Tibial artery (tissue), 4 donors: Measurements from ENCODE around the gene GATAD2B.

Source experiments
- DNase-seq, 2 donors: peaks; one replicate each; pipeline ENCODE4 v3.0.0-alpha.2; 2019
- H3K27ac ChIP-seq, 2 donors: fragments of 200-600 bp; sonication (generic) in 1 of 2; 1 replicate in 1 of 2; 2 replicates in 1 of 2; pipeline ENCODE4 v1.5.1; 2018 to 2019; ENCODE audit warnings: mild to moderate bottlenecking in 1 of 2
- H3K27me3 ChIP-seq, 2 donors: fragments of 200-600 bp; sonication (generic) in 1 of 2; one replicate each; pipeline versions ENCODE4 v1.5.1 to v1.6.0; 2016 to 2019
- H3K36me3 ChIP-seq, 3 donors: fragments of 200-600 bp; sonication (generic) in 2 of 3; one replicate each; pipeline ENCODE4 v1.5.1; 2016 to 2019; ENCODE audit warnings: mild to moderate bottlenecking in 2 of 3
- H3K4me1 ChIP-seq, 4 donors: fragments of 200-600 bp; sonication (generic) in 2 of 4; 1 replicate in 3 of 4; 2 replicates in 1 of 4; pipeline ENCODE4 v1.5.1; 2016 to 2019
- H3K4me3 ChIP-seq, 2 donors: fragments of 200-600 bp; sonication (generic) in 1 of 2; 1 replicate in 1 of 2; 2 replicates in 1 of 2; pipeline ENCODE4 v1.5.1; 2018 to 2019; ENCODE audit warnings: mild to moderate bottlenecking in 2 of 2
- H3K9me3 ChIP-seq, 3 donors: fragments of 200-600 bp; sonication (generic) in 1 of 3; one replicate each; pipeline ENCODE4 v1.5.1; 2016 to 2019
- CTCF ChIP-seq, 2 experiments: fragments of 200-600 bp in 1 of 2; fragments of 450-650 bp in 1 of 2; IDR thresholded peaks; one replicate each; pipeline ENCODE4 v1.5.1; 2017 to 2019; ENCODE audit warnings: antibody characterized with exemption in 2 of 2, mild to moderate bottlenecking in 1 of 2, moderate library complexity in 1 of 2
- intact Hi-C: fragments of 100-400 bp; cut with DNase I; formaldehyde crosslinking; loops from one replicate; pipeline ENCODE4 v1.15.0; 2023; ENCODE audit warnings: low total_unique reads

Gene GATAD2B

GRCh38 chr1:153922972-153923925, at the start of gene GATAD2B:
Gene GATAD2B, minus strand, starts transcription at chr1:153922972. Its CDS starts 94,625 bp downstream, at chr1:153828347.
- peak; percentile 100 for DNase-seq
- intact Hi-C loops, result loop anchor here (10.0 kb wide), 1 partner anchor 52 kb away; the partner anchor contains the start of gene JTB
- peaks cover 0 to 4% (median 0%) of the 10 kb centered on the region in 3 donors for H3K36me3 ChIP-seq
- H3K4me1 ChIP-seq, result peaks cover 4 to 42% (median 32%) of the 10 kb centered on the region in 4 donors
- peak within 1 kb of the TSS; percentile 98 to 100 for H3K4me3 ChIP-seq
- no peaks in the 10 kb centered on the region for H3K9me3 ChIP-seq
- H3K27me3 ChIP-seq, result no peaks in the 10 kb centered on the region
- peak in 1 of 2 experiments; percentile 15 for TF ChIP-seq CTCF (IDR thresholded peaks at IDR 0.05)
- peak within 1 kb of the TSS; percentile 95 to 97 for H3K27ac ChIP-seq

- intact Hi-C loops, result loop anchor here (10.0 kb wide), 1 partner anchor 46 kb away; the partner anchor contains the start of gene GATAD2B
- H3K4me3 ChIP-seq, result no peak overlapping the region
- peaks cover 0 to 28% (median 17%) of the 10 kb centered on the region in 4 donors for H3K4me1 ChIP-seq
- no peaks in the 10 kb centered on the region for H3K27me3 ChIP-seq
- H3K36me3 ChIP-seq, result peaks cover 14 to 32% (median 19%) of the 10 kb centered on the region in 3 donors
- DNase-seq, result no peak
- TF ChIP-seq CTCF (IDR thresholded peaks at IDR 0.05), result no peak
- H3K27ac ChIP-seq, result no peak overlapping the region
- H3K9me3 ChIP-seq, result no peaks in the 10 kb centered on the region
Observed at GRCh38 chr1:153970346-153970745, 47.6 kb upstream of the GATAD2B start.

GRCh38 chr1:153968972-153969371, 46.2 kb upstream of the GATAD2B start:
- Histone ChIP-seq H3K4me3 (no peak overlapping the region), H3K4me1 (peaks cover 0 to 41% (median 25%) of the 10 kb centered on the region in 4 donors), H3K36me3 (peaks cover under 1 to 18% (median 6%) of the 10 kb centered on the region in 3 donors), H3K27ac (no peak overlapping the region), H3K9me3 (no peaks in the 10 kb centered on the region), H3K27me3 (no peaks in the 10 kb centered on the region)
- intact Hi-C loops, result no loop called here
- TF ChIP-seq CTCF (IDR thresholded peaks at IDR 0.05), result no peak
- DNase-seq, result no peak

- intact Hi-C loops, result no loop called here
- Histone ChIP-seq H3K9me3 (no peaks in the 10 kb centered on the region), H3K4me3 (peak overlapping the region; percentile 62), H3K36me3 (peaks cover 0 to 13% (median under 1%) of the 10 kb centered on the region in 3 donors), H3K27me3 (no peaks in the 10 kb centered on the region), H3K4me1 (peaks cover 0 to 43% (median 27%) of the 10 kb centered on the region in 4 donors), H3K27ac (peak overlapping the region; percentile 78 to 88)
- no peak for DNase-seq
- no peak for TF ChIP-seq CTCF (IDR thresholded peaks at IDR 0.05)
Observed at GRCh38 chr1:153968408-153968807, 45.6 kb upstream of the GATAD2B start.

GRCh38 chr1:153968000-153968363, 45.2 kb upstream of the GATAD2B start:
- TF ChIP-seq CTCF (IDR thresholded peaks at IDR 0.05), result no peak
- H3K36me3 ChIP-seq, result peaks cover 0 to 8% (median 0%) of the 10 kb centered on the region in 3 donors
- peak overlapping the region; percentile 62 for H3K4me3 ChIP-seq
- intact Hi-C loops, result no loop called here
- peak overlapping the region; percentile 78 to 88 for H3K27ac ChIP-seq
- H3K9me3 ChIP-seq, result no peaks in the 10 kb centered on the region
- peaks cover 0 to 44% (median 27%) of the 10 kb centered on the region in 4 donors for H3K4me1 ChIP-seq
- H3K27me3 ChIP-seq, result no peaks in the 10 kb centered on the region
- DNase-seq, result peak; percentile 48 to 75
